Fibroblast of lung (primary cell): Measurements from ENCODE around the gene ZNF502. TPM values are rescaled to one million over a fixed set of nuclear protein-coding genes. Genes with fewer than 3 reads are reported as not detected.
A peak's percentile ranks its signal among the peaks of the same experiment; 100 is the strongest.

Source experiments
- DNase-seq, 2 donors: peaks; one replicate each; pipeline versions ENCODE4 v3.0.0 to v3.0.0-alpha.2; 2010; ENCODE audit warnings: low read depth in 2 of 2
- H2AFZ ChIP-seq: 2 replicates; pipeline ENCODE4 v1.5.1; 2012; ENCODE audit warnings: low read length, control low read depth, inconsistent platforms
- H3K27ac ChIP-seq: 2 replicates; pipeline ENCODE4 v1.5.1; 2011; ENCODE audit warnings: low read length, control low read depth; ENCODE audit not compliant: insufficient read depth
- H3K27me3 ChIP-seq: 2 replicates; pipeline ENCODE4 v1.5.1; 2011; ENCODE audit warnings: mild to moderate bottlenecking, low read length; ENCODE audit not compliant: control insufficient read depth, insufficient read depth
- H3K36me3 ChIP-seq: 2 replicates; pipeline ENCODE4 v1.5.1; 2011; ENCODE audit warnings: low read length; ENCODE audit not compliant: control insufficient read depth, insufficient read depth
- H3K4me1 ChIP-seq: 2 replicates; pipeline ENCODE4 v1.5.1; 2011; ENCODE audit warnings: low read length; ENCODE audit not compliant: control insufficient read depth, insufficient read depth; ENCODE audit errors: extremely low read depth
- H3K4me2 ChIP-seq: 2 replicates; pipeline ENCODE4 v1.5.1; 2011; ENCODE audit warnings: low read length, control low read depth; ENCODE audit not compliant: insufficient read depth; ENCODE audit errors: extremely low read depth
- H3K4me3 ChIP-seq, 4 experiments: fragments of 200-600 bp in 1 of 4; sonication (generic) in 1 of 4; replicated peaks in 1 of 4; 2 replicates each; pipeline ENCODE4 v1.5.1; 2011 to 2016; ENCODE audit warnings: low read length in 4 of 4, low read depth in 3 of 4, mild to moderate bottlenecking in 3 of 4, control low read depth in 2 of 4, inconsistent platforms in 1 of 4, mixed read lengths in 1 of 4; ENCODE audit not compliant: insufficient read depth in 1 of 4; ENCODE audit errors: control extremely low read depth in 1 of 4
- H3K79me2 ChIP-seq: 2 replicates; pipeline ENCODE4 v1.5.1; 2012; ENCODE audit warnings: mild to moderate bottlenecking, low read length, inconsistent platforms; ENCODE audit not compliant: control insufficient read depth, insufficient read depth
- H3K9ac ChIP-seq: 2 replicates; pipeline ENCODE4 v1.5.1; 2011; ENCODE audit warnings: mild to moderate bottlenecking, low read length, control low read depth; ENCODE audit not compliant: insufficient read depth
- H3K9me3 ChIP-seq: 2 replicates; pipeline ENCODE4 v1.5.1; 2012; ENCODE audit warnings: low read depth, low read length; ENCODE audit not compliant: control insufficient read depth, insufficient read depth
- H4K20me1 ChIP-seq: 2 replicates; pipeline ENCODE4 v1.5.1; 2011; ENCODE audit warnings: low read length; ENCODE audit not compliant: control insufficient read depth, insufficient read depth; ENCODE audit errors: extremely low read depth
- EZH2 ChIP-seq: IDR thresholded peaks from 2 replicates; pipeline ENCODE4 v1.5.1; 2012; ENCODE audit warnings: low read length, control low read depth, mild to moderate bottlenecking; ENCODE audit errors: missing control alignments
- polyA plus RNA-seq, 2 donors: library from polyadenylated mRNA; depleted of rRNA in 1 of 2; stranded (reverse) in 1 of 2; unstranded in 1 of 2; fragments of >200 nt; gene quantifications; 2 replicates each; pipeline ENCODE4 v1.2.1, GENCODE V29; 2011 to 2012; ENCODE audit warnings: missing spikeins in 1 of 2
- total RNA-seq: library from RNA; depleted of rRNA; stranded (reverse); fragments of >200 nt; gene quantifications from 2 replicates; pipeline ENCODE4 v1.2.1, GENCODE V29; 2014
- TF ChIP-seq, protein P1 (sequence below), 2 donors: IDR thresholded peaks in 1 of 2; conservative IDR thresholded peaks in 1 of 2; 1 replicate in 1 of 2; 2 replicates in 1 of 2; pipeline ENCODE4 v1.5.1; 2011 to 2012; ENCODE audit warnings: low read length in 2 of 2, control low read depth in 1 of 2, inconsistent platforms in 1 of 2, low read depth in 1 of 2, mild to moderate bottlenecking in 1 of 2

Gene ZNF502
- total and polyA plus RNA-seq, 2 donors (not counting 1 experiment from before 2014, with no cell fraction given) = 4.2 to 6.1 TPM

DNA sequence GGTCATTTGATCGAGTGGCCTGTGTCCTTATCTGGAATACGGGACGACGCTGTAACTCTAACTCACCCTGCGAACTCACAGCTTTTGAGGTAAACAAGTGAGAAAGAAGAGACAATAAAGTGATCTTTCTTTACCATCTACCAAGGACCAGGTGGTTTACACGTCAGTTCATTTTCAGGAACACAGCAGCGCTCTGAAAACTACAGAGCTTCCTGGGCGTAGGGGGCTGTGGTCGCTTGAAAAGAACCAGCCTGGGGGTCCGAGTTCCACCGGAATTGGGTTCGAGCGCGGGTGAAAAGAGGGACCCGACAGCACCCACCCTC lies 48.6 kb downstream of the ZNF502 start:
- H4K20me1 ChIP-seq = no peaks in the 10 kb centered on the region
- peaks cover 5% of the 10 kb centered on the region for H3K4me1 ChIP-seq
- peak overlapping the region; percentile 35 for H3K9ac ChIP-seq
- H3K4me3 ChIP-seq = peak overlapping the region; percentile 71 to 96 (median 86)
- H3K36me3 ChIP-seq = no peaks in the 10 kb centered on the region
- H3K27ac ChIP-seq = peak overlapping the region; percentile 87
- DNase-seq = peak in 1 of 2 donors; percentile 2
- peak overlapping the region; percentile 28 for H2AFZ ChIP-seq
- H3K27me3 ChIP-seq = no peaks in the 10 kb centered on the region
- TF ChIP-seq, protein P1, sequence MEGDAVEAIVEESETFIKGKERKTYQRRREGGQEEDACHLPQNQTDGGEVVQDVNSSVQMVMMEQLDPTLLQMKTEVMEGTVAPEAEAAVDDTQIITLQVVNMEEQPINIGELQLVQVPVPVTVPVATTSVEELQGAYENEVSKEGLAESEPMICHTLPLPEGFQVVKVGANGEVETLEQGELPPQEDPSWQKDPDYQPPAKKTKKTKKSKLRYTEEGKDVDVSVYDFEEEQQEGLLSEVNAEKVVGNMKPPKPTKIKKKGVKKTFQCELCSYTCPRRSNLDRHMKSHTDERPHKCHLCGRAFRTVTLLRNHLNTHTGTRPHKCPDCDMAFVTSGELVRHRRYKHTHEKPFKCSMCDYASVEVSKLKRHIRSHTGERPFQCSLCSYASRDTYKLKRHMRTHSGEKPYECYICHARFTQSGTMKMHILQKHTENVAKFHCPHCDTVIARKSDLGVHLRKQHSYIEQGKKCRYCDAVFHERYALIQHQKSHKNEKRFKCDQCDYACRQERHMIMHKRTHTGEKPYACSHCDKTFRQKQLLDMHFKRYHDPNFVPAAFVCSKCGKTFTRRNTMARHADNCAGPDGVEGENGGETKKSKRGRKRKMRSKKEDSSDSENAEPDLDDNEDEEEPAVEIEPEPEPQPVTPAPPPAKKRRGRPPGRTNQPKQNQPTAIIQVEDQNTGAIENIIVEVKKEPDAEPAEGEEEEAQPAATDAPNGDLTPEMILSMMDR (conservative IDR thresholded peaks at IDR 0.05 in 1 of 2, IDR thresholded peaks at IDR 0.05 in 1 of 2; ENCODE audit: low read depth in 1 of 2, low read length in 2 of 2) = no peak
- no peak for TF ChIP-seq EZH2
- no peaks in the 10 kb centered on the region for H3K9me3 ChIP-seq
- H3K79me2 ChIP-seq = peaks cover 37% of the 10 kb centered on the region
- H3K4me2 ChIP-seq = peak overlapping the region; percentile 86

DNA sequence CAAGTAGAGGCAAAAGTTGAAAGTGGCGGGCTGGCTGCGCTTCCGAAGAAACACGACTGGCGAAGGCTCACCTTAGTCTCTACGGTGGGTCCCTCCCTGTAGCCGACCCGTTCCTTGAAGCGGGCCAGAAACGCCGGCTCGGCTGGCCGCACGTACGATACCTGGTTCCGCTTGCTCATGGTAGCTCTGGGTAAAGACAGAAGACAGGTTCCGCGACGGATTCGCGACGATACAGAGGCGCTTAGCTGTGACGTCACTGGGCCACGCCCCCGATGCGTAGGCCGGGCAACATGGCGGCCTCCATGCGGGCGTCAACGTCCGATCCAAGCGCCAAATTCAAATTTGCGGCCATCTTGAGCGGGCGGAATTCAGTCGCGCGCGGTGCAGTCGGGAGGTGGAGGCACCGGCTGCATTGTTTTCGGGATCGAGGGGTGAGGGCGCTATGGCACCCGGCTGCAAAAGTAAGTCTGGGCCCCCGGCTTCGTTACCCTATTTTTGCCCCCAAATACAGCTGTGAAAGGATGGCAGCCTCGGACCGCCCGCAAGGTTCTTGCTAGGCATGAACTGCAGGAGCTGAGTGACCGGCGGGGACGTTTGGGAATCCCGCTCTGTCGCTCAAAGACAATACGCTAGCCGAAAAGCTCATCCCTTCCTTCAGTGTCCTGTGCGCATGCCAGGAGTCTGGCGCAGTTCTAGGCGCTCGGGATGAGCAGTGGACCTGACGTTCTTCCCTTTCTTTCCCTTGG lies 49.1 kb downstream of the ZNF502 start, which contains the start of the genes KIAA1143 and KIF15:
Gene KIAA1143 (minus strand): TSS at position 196 of the 746 bp plus-strand sequence. CDS start 17 bp downstream, at position 179.
Gene KIF15 (plus strand): TSS at position 371 of the 746 bp plus-strand sequence. CDS start 72 bp downstream, at position 443.
- peaks cover 5% of the 10 kb centered on the region for H3K4me1 ChIP-seq
- peak within 1 kb of the TSS; percentile 41 for H3K9ac ChIP-seq
- no peaks in the 10 kb centered on the region for H3K27me3 ChIP-seq
- H3K79me2 ChIP-seq = peaks cover 42% of the 10 kb centered on the region
- peak; percentile 91 to 95 for DNase-seq
- no peaks in the 10 kb centered on the region for H3K9me3 ChIP-seq
- no peaks in the 10 kb centered on the region for H4K20me1 ChIP-seq
- TF ChIP-seq EZH2 = no peak
- TF ChIP-seq, protein P1 (conservative IDR thresholded peaks at IDR 0.05 in 1 of 2, IDR thresholded peaks at IDR 0.05 in 1 of 2; ENCODE audit: low read depth in 1 of 2, low read length in 2 of 2) = no peak
- peak within 1 kb of the TSS; percentile 71 to 96 (median 86) for H3K4me3 ChIP-seq
- peak within 1 kb of the TSS; percentile 90 for H3K4me2 ChIP-seq
- peak within 1 kb of the TSS; percentile 96 for H2AFZ ChIP-seq
- H3K36me3 ChIP-seq = no peaks in the 10 kb centered on the region
- H3K27ac ChIP-seq = peak within 1 kb of the TSS; percentile 87

DNA sequence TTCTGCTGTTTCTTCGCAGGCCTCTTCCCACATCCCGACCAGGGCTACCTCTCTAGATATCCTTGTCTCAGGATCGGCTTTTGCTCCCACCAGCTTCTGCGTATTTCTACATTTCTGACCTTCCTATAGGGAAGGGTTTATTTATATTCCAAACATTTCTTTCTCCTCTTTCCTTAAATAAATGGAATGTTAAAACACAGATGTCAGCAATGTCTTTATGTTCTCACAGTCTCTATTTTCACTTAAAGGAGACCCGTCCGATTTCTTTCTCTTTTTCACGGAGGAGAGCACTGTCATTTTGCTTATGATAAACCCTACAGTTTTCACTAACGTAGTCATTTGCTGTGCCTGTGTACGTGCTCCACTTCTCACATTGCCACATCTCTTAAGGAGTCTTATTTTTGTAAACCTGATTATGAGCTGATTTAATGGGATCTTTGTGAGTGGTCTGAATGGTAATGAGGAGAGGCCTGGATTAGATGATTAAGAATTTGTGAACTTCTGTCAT lies 49.8 kb downstream of the ZNF502 start:
- Histone ChIP-seq H3K36me3 (no peaks in the 10 kb centered on the region), H3K4me2 (peak overlapping the region; percentile 90), H2AFZ (peak overlapping the region; percentile 96), H3K79me2 (peaks cover 44% of the 10 kb centered on the region), H3K4me1 (peaks cover 5% of the 10 kb centered on the region), H3K27ac (peak overlapping the region; percentile 87), H3K9ac (peak overlapping the region; percentile 41), H3K27me3 (no peaks in the 10 kb centered on the region), H3K9me3 (no peaks in the 10 kb centered on the region), H3K4me3 (peak overlapping the region; percentile 71 to 96 (median 86)), H4K20me1 (no peaks in the 10 kb centered on the region)
- peak in 1 of 2 donors; percentile 14 for DNase-seq
- TF ChIP-seq, protein P1 (conservative IDR thresholded peaks at IDR 0.05 in 1 of 2, IDR thresholded peaks at IDR 0.05 in 1 of 2; ENCODE audit: low read depth in 1 of 2, low read length in 2 of 2) = no peak
- TF ChIP-seq EZH2 = no peak
